Measurements from ENCODE around the gene NPAS3. TPM values are rescaled to one million over a fixed set of nuclear protein-coding genes. Genes with fewer than 3 reads are reported as not detected.

NPAS3 gene
- total RNA-seq, 2 experiments from 2014 or later: not detected

GRCh38 chr14:33693237-33693636 lies 754.6 kb downstream of the NPAS3 start:
- POLR2A ChIA-PET: no interaction called here
- CTCF ChIA-PET: interaction anchor here (1.4 to 3.1 kb wide), 2 partner anchors 11 to 100 kb away, joined by 3 to 7 read pairs; no protein-coding TSS in a partner anchor
- Mint-ChIP-seq H3K9me3 (no peaks in the 10 kb centered on the region), H3K4me1 (ENCODE audit: low read depth) (no peaks in the 10 kb centered on the region), H3K27ac (no peak overlapping the region), H3K27me3 (no peaks in the 10 kb centered on the region), H3K4me3 (no peak overlapping the region), H3K36me3 (ENCODE audit: low read depth) (no peaks in the 10 kb centered on the region)
- TF ChIP-seq CTCF (IDR thresholded peaks at IDR 0.05): no peak
- DNase-seq: no peak
- ATAC-seq: no peak
- intact Hi-C loops (cut with micrococcal nuclease): no loop called here

GRCh38 chr14:33696165-33696564 lies 757.5 kb downstream of the NPAS3 start:
- no peak for TF ChIP-seq CTCF (IDR thresholded peaks at IDR 0.05)
- Mint-ChIP-seq H3K36me3 (ENCODE audit: low read depth) (no peaks in the 10 kb centered on the region), H3K27ac (no peak overlapping the region), H3K9me3 (no peaks in the 10 kb centered on the region), H3K27me3 (no peaks in the 10 kb centered on the region), H3K4me1 (ENCODE audit: low read depth) (no peaks in the 10 kb centered on the region), H3K4me3 (no peak overlapping the region)
- intact Hi-C loops (cut with micrococcal nuclease): no loop called here
- CTCF ChIA-PET: no interaction called here
- POLR2A ChIA-PET: no interaction called here
- no peak for DNase-seq
- ATAC-seq: no peak

GRCh38 chr14:33699300-33699983 lies 760.8 kb downstream of the NPAS3 start:
- no peak for DNase-seq
- ChIA-PET POLR2A (no interaction called here), CTCF (no interaction called here)
- no peak for ATAC-seq
- TF ChIP-seq CTCF (IDR thresholded peaks at IDR 0.05): no peak
- Mint-ChIP-seq H3K27me3 (peaks cover under 1% of the 10 kb centered on the region), H3K4me1 (ENCODE audit: low read depth) (no peaks in the 10 kb centered on the region), H3K27ac (no peak overlapping the region), H3K36me3 (ENCODE audit: low read depth) (no peaks in the 10 kb centered on the region), H3K4me3 (no peak overlapping the region), H3K9me3 (no peaks in the 10 kb centered on the region)
- intact Hi-C loops (cut with micrococcal nuclease): no loop called here

- no peak for ATAC-seq
- intact Hi-C loops (cut with micrococcal nuclease): no loop called here
- Mint-ChIP-seq H3K36me3 (ENCODE audit: low read depth) (no peaks in the 10 kb centered on the region), H3K4me1 (ENCODE audit: low read depth) (no peaks in the 10 kb centered on the region), H3K9me3 (no peaks in the 10 kb centered on the region), H3K4me3 (no peak overlapping the region), H3K27me3 (peaks cover 4% of the 10 kb centered on the region), H3K27ac (no peak overlapping the region)
- no peak for DNase-seq
- POLR2A ChIA-PET: no interaction called here
- TF ChIP-seq CTCF (IDR thresholded peaks at IDR 0.05): no peak
- CTCF ChIA-PET: no interaction called here
Observed at GRCh38 chr14:33700052-33700451, 761.4 kb downstream of the NPAS3 start.

GRCh38 chr14:33702293-33702692 lies 763.6 kb downstream of the NPAS3 start:
- Mint-ChIP-seq H3K4me3 (no peak overlapping the region), H3K9me3 (no peaks in the 10 kb centered on the region), H3K27ac (no peak overlapping the region), H3K36me3 (ENCODE audit: low read depth) (no peaks in the 10 kb centered on the region), H3K4me1 (ENCODE audit: low read depth) (no peaks in the 10 kb centered on the region), H3K27me3 (peaks cover 4% of the 10 kb centered on the region)
- intact Hi-C loops (cut with micrococcal nuclease): no loop called here
- DNase-seq (no peak), ATAC-seq (no peak)
- ChIA-PET POLR2A (no interaction called here), CTCF (no interaction called here)
- TF ChIP-seq CTCF (IDR thresholded peaks at IDR 0.05): no peak

Measured in activated CD8-positive, alpha-beta T cell treated with anti-CD3 and anti-CD28 coated beads for 36 hours (primary cell).